NCI-H748 (cell line): ENCODE data around the gene CCDC194.
"Not testable (repeated sequence)": the region's sequence is repeated elsewhere in the genome, so short reads cannot be mapped to it uniquely, and the experiment has no call there.

ENCODE experiments used
- DNase-seq: peaks from one replicate; lab custom pipeline; 2025; ENCODE audit not compliant: unreplicated experiment; lab: John Stamatoyannopoulos, UW

The CCDC194 gene

GRCh38 chr19:17376935-17377600 lies 16.9 kb downstream of the CCDC194 start, which contains the start of gene PLVAP:
PLVAP (minus strand) TSS chr19:17377342; CDS start chr19:17377288, 54 bp downstream.
- no peak for DNase-seq

GRCh38 chr19:17370026-17370587 lies 23.9 kb downstream of the CCDC194 start:
- no peak for DNase-seq

- DNase-seq: no peak
These were observed 28.6 kb downstream of the CCDC194 start for GRCh38 chr19:17365361-17365760.

- DNase-seq: not testable (repeated sequence)
These were observed 30.0 kb downstream of the CCDC194 start for GRCh38 chr19:17363852-17364605.

GRCh38 chr19:17359905-17360800 lies 33.8 kb downstream of the CCDC194 start:
- DNase-seq: no peak

GRCh38 chr19:17358395-17358794 lies 35.6 kb downstream of the CCDC194 start:
- no peak for DNase-seq

GRCh38 chr19:17357724-17358123 lies 36.3 kb downstream of the CCDC194 start:
- DNase-seq: no peak

- no peak for DNase-seq
These were observed 36.8 kb downstream of the CCDC194 start for GRCh38 chr19:17357078-17357666.

GRCh38 chr19:17353386-17353785 lies 40.6 kb downstream of the CCDC194 start:
- no peak for DNase-seq

- DNase-seq: no peak
These were observed 41.3 kb downstream of the CCDC194 start for GRCh38 chr19:17352608-17353280.

GRCh38 chr19:17351815-17352435 lies 42.1 kb downstream of the CCDC194 start:
- DNase-seq: no peak

- DNase-seq: peak; percentile 45
These were observed 45.3 kb downstream of the CCDC194 start for GRCh38 chr19:17348700-17349099.

GRCh38 chr19:17347877-17348276 lies 46.1 kb downstream of the CCDC194 start:
- DNase-seq: no peak

GRCh38 chr19:17347361-17347760 lies 46.6 kb downstream of the CCDC194 start:
- DNase-seq: no peak

- DNase-seq: peak; percentile 56
These were observed 47.8 kb downstream of the CCDC194 start for GRCh38 chr19:17346109-17346671.

GRCh38 chr19:17341845-17342244 lies 52.2 kb downstream of the CCDC194 start:
- no peak for DNase-seq

GRCh38 chr19:17341386-17341785 lies 52.6 kb downstream of the CCDC194 start:
- DNase-seq: no peak

GRCh38 chr19:17340871-17341357 lies 53.1 kb downstream of the CCDC194 start:
- no peak for DNase-seq
